GM12801 (cell line): ENCODE results near the gene MAP3K20.

Source experiments
- TF ChIP-seq, protein P1 (sequence below): IDR thresholded peaks from one replicate; pipeline ENCODE4 v1.5.1; 2011; ENCODE audit warnings: control low read depth; ENCODE audit not compliant: insufficient read length; ENCODE audit errors: extremely low read depth

MAP3K20 gene

DNA sequence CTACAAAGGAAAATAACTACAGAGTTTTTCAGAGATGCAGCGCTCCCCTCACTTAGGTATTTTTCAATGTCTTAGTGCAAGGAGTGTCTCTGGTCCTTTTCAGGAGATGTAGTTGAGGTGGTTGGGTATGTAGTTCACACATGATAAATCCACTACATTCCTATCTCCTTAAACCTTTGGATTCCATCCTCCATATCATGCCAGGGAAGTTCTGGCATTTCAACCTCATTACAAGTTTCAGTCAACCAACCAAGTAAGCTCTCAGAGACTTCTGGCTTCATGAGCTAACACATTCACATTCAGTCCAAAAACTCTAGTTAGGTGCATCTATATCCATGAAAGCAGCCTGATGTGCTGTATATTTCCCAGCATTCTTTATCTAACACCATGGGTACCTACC, 47.3 kb downstream of the MAP3K20 start:
- TF ChIP-seq, protein P1, sequence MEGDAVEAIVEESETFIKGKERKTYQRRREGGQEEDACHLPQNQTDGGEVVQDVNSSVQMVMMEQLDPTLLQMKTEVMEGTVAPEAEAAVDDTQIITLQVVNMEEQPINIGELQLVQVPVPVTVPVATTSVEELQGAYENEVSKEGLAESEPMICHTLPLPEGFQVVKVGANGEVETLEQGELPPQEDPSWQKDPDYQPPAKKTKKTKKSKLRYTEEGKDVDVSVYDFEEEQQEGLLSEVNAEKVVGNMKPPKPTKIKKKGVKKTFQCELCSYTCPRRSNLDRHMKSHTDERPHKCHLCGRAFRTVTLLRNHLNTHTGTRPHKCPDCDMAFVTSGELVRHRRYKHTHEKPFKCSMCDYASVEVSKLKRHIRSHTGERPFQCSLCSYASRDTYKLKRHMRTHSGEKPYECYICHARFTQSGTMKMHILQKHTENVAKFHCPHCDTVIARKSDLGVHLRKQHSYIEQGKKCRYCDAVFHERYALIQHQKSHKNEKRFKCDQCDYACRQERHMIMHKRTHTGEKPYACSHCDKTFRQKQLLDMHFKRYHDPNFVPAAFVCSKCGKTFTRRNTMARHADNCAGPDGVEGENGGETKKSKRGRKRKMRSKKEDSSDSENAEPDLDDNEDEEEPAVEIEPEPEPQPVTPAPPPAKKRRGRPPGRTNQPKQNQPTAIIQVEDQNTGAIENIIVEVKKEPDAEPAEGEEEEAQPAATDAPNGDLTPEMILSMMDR, result no peak

DNA sequence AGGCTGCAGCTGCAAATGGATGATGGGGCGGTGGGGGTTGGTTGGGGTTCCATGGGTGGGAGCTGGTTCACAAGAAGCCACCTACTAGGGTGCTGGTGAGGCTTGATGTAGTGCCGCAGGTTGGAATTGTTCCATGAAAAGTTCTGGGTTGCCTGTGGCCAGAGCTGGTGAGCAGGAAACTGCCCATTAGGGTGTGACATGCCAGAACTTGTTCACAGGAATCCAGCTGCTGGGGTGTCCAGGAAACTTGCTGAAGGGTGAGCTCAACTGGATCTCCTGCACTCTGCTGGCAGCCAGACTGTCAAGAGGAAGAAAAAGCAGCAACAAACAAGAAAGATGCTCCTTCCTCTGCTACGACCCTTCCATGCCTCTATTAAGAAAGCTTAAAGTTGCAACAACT, 48.8 kb downstream of the MAP3K20 start:
- TF ChIP-seq, protein P1, result no peak

DNA sequence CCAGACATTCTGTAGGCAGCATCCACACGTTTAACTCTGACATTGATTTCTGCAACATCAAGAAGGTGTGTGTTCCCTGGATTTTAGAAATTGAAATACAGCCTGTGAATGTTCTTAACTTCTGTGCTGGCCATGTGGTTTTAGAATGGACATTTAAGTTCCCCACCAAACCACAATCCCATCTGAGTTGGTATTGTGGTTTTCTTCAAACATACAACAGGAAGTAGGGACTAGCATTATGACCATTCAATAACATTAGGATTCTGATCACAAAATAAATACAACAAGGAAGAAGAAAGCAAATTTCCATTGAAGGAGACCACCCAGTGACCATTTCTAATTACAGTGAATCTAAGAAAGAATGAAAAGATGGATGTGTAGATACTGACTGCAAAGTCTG, 51.2 kb downstream of the MAP3K20 start:
- TF ChIP-seq, protein P1, result no peak

DNA sequence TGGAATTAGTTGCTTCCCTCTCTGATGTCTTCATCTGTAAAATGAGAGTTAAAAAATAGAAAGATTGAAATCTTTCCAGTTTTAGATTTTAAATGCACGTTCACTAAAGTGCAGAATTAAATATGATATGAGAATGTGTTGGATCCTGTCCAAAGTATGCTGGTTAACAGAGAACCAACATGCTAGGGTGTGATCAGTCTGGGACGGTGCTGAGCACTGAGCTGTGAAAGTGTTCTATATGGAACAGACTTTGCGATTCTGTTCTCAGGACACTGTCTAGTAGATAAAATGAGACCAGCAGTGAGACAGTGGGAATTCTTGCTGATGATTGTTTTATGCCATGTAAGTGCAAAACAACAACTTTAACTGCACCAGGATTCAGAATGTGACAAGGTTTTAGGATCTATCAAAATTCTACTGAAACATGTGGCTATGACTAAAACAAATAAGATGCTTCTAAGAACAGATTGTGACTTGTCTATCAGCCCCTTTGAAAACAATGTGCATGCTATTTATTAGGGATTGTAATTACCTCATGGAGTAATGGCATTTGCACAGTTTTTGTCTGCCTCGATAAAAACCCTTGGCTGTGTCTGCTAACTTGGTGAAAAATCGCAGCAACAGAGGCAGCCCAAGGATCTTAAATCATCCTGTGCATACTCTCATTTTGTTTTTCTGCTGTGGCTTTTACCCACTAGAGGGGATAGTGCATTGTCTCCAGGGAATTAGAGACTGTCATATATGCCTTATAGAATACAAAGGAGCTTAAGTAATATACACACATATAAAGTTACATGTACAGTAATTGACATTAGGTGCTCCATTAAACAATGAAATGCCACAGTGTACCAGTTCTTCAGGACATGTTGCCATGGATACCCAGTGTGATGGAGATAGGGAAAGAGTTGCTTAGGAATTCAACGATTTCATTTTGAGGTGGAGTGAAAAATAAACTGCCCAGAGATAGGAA, 55.1 kb downstream of the MAP3K20 start:
- TF ChIP-seq, protein P1, result no peak

DNA sequence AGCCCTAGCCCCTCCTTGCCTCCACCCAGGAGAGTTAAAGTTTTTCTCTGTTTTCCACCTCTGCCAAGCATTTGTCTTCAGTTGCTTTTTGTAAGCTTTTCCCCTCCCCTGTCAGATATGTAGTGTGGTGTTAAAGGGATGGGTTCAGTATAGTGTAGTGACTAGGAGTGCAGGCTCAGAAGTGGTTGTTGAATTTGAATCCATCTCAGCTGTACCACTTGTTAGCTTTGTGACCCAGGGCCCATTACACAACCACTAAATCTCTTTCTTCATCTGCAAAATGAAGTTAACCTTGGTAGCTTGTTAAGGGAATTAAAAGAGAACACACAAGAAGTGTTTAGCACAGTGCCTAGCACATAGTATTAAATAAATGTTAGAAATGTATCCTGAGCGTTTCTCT, 56.9 kb downstream of the MAP3K20 start:
- TF ChIP-seq, protein P1, result no peak

DNA sequence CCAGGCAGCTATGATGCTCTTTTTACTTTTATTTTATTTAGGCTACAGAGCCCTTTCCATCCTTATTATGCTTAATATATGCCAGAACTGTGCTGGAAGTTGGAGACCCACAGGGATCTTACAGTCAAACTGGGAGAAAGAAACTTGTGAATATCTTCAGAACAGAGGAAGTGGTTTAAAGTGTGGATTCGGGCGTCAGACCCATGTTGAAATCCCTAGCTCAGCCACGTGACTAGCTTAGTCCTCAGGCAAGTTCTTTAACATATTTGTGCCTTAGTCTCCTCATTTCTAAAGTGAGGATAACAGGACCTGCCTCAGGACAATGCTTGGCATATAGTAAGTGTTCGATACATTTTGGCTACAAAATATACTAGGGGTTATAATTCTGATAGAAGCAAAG, 59.1 kb downstream of the MAP3K20 start:
- TF ChIP-seq, protein P1, result no peak

DNA sequence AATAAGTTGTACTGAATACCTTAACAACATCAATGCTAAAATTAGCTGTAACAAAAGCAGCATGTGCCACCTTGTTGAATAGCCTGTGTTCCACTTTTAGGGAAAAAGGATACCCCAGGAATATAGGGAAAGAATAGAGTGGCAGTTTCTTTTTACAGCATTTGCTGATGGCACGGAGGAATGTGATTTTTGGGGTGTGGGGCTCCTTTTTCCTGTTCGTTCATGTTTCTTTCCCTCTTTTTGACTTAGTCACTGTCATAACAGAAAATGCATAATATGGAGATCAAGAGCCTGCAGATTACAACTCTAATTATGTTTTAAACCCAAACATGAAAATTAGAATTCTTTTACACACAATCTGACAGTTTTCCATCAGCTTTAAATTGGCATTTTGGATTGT, 60.4 kb downstream of the MAP3K20 start:
- TF ChIP-seq, protein P1, result no peak
